Erythroblast (primary cell): Measurements from ENCODE around the gene SPEG.

Experiments used
- GATA1 ChIP-seq: IDR thresholded peaks from 2 replicates; pipeline ENCODE4 v1.6.1; 2011; ENCODE audit warnings: low read depth, mild to moderate bottlenecking, control low read depth, low read length, moderate library complexity
- POLR2A ChIP-seq: IDR thresholded peaks from 2 replicates; pipeline ENCODE4 v1.6.1; 2011; ENCODE audit warnings: mild to moderate bottlenecking, low read length

DNA sequence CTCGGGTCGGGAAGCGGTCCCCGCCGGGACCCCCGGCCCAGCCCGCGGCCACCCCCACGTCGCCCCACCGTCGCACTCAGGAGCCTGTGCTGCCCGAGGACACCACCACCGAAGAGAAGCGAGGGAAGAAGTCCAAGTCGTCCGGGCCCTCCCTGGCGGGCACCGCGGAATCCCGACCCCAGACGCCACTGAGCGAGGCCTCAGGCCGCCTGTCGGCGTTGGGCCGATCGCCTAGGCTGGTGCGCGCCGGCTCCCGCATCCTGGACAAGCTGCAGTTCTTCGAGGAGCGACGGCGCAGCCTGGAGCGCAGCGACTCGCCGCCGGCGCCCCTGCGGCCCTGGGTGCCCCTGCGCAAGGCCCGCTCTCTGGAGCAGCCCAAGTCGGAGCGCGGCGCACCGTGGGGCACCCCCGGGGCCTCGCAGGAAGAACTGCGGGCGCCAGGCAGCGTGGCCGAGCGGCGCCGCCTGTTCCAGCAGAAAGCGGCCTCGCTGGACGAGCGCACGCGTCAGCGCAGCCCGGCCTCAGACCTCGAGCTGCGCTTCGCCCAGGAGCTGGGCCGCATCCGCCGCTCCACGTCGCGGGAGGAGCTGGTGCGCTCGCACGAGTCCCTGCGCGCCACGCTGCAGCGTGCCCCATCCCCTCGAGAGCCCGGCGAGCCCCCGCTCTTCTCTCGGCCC lies 13.6 kb downstream of the SPEG start:
- TF ChIP-seq POLR2A (no peak), GATA1 (no peak)
